K562 (cell line): ENCODE measurements around the gene OSCP1. TPM values are rescaled to one million over a fixed set of nuclear protein-coding genes. Genes with fewer than 3 reads are reported as not detected.

Experiments used
- AFF4 ChIP-seq: sonication (generic); formaldehyde crosslinking; IDR thresholded peaks from 2 replicates; pipeline ENCODE4 v1.8.0; 2023; ENCODE audit warnings: mild to moderate bottlenecking, missing genetic modification reagents
- BCLAF1 ChIP-seq, 2 experiments: fragments of 450-650 bp in 1 of 2; IDR thresholded peaks; 2 replicates each; pipeline ENCODE4 v1.6.1; 2011 to 2017; ENCODE audit warnings: low read depth in 2 of 2, antibody characterized with exemption in 1 of 2, borderline replicate concordance in 1 of 2, low read length in 1 of 2, mild to moderate bottlenecking in 1 of 2, mixed read lengths in 1 of 2; ENCODE audit not compliant: control insufficient read depth in 1 of 2
- BHLHE40 ChIP-seq: IDR thresholded peaks from 2 replicates; pipeline ENCODE4 v1.6.1; 2011; ENCODE audit warnings: low read length, improper control_type of control experiment
- DMBX1 ChIP-seq: fragments of 250-450 bp; sonication (Bioruptor Pico); IDR thresholded peaks from 2 replicates; pipeline ENCODE4 v1.8.0; 2022; ENCODE audit warnings: inconsistent platforms, mild to moderate bottlenecking, moderate library complexity, borderline replicate concordance
- E2F5 ChIP-seq: sonication (generic); formaldehyde crosslinking; IDR thresholded peaks from 2 replicates; pipeline ENCODE4 v1.8.0; 2022; ENCODE audit warnings: mild to moderate bottlenecking, missing genetic modification reagents
- HNRNPUL1 ChIP-seq: fragments of 200-400 bp; formaldehyde crosslinking; IDR thresholded peaks from 2 replicates; pipeline ENCODE4 v1.6.1; 2017; ENCODE audit warnings: low read length
- TFE3 ChIP-seq: fragments of 450-650 bp; formaldehyde crosslinking; IDR thresholded peaks from 2 replicates; pipeline ENCODE4 v1.4.0; 2020; ENCODE audit warnings: mild to moderate bottlenecking, mixed read lengths
- XRCC4 ChIP-seq: IDR thresholded peaks from one replicate; pipeline ENCODE4 v1.6.1; 2011; ENCODE audit not compliant: insufficient read depth, insufficient read length; ENCODE audit errors: extremely low read depth
- ZNF134 ChIP-seq: fragments of 250-450 bp; sonication (Bioruptor Pico); conservative IDR thresholded peaks from 2 replicates; pipeline ENCODE4 v1.4.0; 2020
- ZNF395 ChIP-seq: fragments of 200-800 bp; sonication (Bioruptor generic); IDR thresholded peaks from 2 replicates; pipeline ENCODE4 v1.6.1; 2017; ENCODE audit warnings: missing genetic modification characterization, missing compliant biosample characterization
- polyA plus RNA-seq, 8 experiments: library from polyadenylated mRNA; depleted of rRNA in 4 of 8; stranded (reverse) in 5 of 8; unstranded in 3 of 8; fragments of >200 nt; fragmentation: Nextera tagmentation in 2 of 8; fragmentation: Illumina TruSeq in 1 of 8; extraction: Ambion mirVana in 2 of 8; extraction: Trizol in 1 of 8; gene quantifications; 2 replicates each; pipeline versions ENCODE4 v1.2.1 to v1.2.3, GENCODE V29; 2011 to 2014; ENCODE audit warnings: inconsistent platforms in 1 of 8, missing spikeins in 1 of 8
- total RNA-seq, 7 experiments: library from RNA; depleted of rRNA in 6 of 7; stranded (reverse); fragments of >200 nt in 6 of 7; fragmentation: Illumina TruSeq in 2 of 7; extraction: Trizol in 2 of 7; gene quantifications; 2 replicates each; pipeline versions ENCODE4 v1.2.1 to v1.2.3, GENCODE V29; 2011 to 2021; ENCODE audit warnings: low replicate concordance in 1 of 7

The OSCP1 gene
- total and polyA plus RNA-seq, 9 of the 15 experiments (the other 6 are each of a cell fraction or from before 2014, with no cell fraction given) = 0.15 to 0.40 (median 0.33) TPM; not detected in 5

- TF ChIP-seq HNRNPUL1 = no peak
- TF ChIP-seq DMBX1 (CRISPR knock-in tag) = no peak
- TF ChIP-seq TFE3 = no peak
- TF ChIP-seq BHLHE40 = no peak
- no peak for TF ChIP-seq XRCC4
- no peak for TF ChIP-seq AFF4 (CRISPR knock-in tag)
- no peak for TF ChIP-seq ZNF395 (CRISPR knock-in tag)
- TF ChIP-seq BCLAF1 (IDR thresholded peaks at IDR 0.05; ENCODE audit: borderline replicate concordance in 1 of 2, control insufficient read depth in 1 of 2, low read depth in 2 of 2, low read length in 1 of 2) = no peak
- no peak for TF ChIP-seq ZNF134 (CRISPR knock-in tag)
- no peak for TF ChIP-seq E2F5 (CRISPR knock-in tag)
These were observed 11.5 kb downstream of the OSCP1 start (continued) for GRCh38 chr1:36438715-36439114.
